ENCODE measurements around the gene ZDHHC11B.
"Not testable (repeated sequence)": the region's sequence is repeated elsewhere in the genome, so short reads cannot be mapped to it uniquely, and the experiment has no call there.

Gene ZDHHC11B, protein sequence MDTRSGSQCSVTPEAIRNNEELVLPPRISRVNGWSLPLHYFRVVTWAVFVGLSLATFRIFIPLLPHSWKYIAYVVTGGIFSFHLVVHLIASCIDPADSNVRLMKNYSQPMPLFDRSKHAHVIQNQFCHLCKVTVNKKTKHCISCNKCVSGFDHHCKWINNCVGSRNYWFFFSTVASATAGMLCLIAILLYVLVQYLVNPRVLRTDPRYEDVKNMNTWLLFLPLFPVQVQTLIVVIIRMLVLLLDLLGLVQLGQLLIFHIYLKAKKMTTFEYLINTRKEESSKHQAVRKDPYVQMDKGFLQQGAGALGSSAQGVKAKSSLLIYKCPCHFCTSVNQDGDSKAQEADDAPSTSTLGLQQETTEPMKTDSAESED

GRCh38 chr5:784428-785177 is at the start of gene ZDHHC11B:
Gene ZDHHC11B (minus strand): TSS chr5:784729. CDS start chr5:766919, 17,810 bp downstream.
- in situ Hi-C loops (cut with MboI; ENCODE audit: low sequenced_read_pairs) = not testable (repeated sequence)

DNA sequence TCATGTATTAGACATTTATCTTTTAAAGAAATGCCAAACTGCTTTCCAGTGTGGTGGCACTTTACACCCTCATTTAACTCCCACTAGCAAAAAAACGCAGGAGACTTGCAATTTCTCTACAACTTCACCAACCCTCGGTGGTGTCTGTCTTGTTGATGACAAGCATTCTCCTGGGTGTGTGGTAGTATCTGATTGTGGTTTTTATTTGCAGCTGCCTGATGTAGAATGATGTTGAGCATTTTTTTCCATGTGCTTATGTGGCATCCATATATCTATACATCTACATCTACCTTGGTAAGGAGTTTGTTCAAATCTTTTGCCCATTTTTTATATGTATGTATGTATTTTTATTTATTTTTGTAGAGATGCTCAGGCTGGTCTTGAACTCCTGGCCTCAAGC is 49.5 kb upstream of the ZDHHC11B start:
- in situ Hi-C loops (cut with MboI; ENCODE audit: low sequenced_read_pairs) = not testable (repeated sequence)

DNA sequence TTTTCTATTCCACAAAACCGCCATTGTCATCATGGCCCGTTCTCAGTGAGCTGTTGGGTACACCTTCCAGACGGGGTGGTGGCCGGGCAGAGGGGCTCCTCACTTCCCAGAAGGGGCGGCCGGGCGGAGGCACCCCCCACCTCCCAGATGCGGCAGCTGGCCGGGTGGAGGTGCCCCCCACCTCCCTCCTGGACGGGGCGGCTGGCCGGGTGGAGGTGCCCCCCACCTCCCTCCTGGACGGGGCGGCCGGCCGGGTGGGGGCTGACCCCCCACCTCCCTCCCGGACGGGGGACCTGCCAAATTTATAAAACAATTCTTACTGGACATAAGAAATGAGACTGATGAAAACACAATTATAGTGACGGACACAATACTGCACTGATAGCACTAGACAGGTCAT is 43.7 kb upstream of the ZDHHC11B start:
- in situ Hi-C loops (cut with MboI; ENCODE audit: low sequenced_read_pairs) = not testable (repeated sequence)

DNA sequence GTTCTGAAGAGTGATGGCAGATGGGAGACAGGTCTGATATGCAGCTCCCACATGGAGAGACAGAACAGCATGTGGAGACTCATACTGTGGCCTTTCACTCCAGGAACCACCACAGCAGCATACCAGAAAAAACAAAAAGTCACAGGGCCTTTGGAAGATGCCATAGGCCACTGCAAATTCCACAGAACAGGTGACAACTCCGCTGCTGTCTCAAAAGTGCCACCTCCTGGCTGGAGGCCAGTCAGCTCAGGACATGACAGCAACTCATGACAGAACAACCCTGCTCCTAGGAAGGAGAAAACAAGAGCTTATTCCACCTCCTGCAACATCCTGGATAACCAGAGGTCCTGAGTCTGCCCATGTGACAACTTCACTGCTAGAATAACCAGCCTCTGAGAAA is 41.0 kb upstream of the ZDHHC11B start:
- in situ Hi-C loops (cut with MboI; ENCODE audit: low sequenced_read_pairs) = not testable (repeated sequence)

DNA sequence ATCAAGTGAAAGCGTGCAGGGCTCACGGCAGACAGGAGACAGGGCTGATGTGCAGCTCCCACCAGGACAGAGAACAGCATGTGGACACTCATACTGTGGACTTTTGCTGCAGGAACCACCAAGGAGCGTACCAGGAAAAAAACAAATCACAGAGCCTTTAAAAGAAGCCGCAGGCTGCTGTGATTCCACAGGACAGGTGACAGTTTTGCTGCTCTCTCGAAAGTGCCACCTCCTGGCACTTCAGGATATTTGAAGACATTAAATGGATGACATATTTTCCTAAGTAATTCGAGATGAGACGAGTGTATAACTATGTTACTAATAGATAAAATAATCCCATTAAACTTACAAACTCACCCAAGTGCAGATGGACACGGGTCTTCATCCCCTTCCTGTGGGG is 37.0 kb upstream of the ZDHHC11B start:
- in situ Hi-C loops (cut with MboI; ENCODE audit: low sequenced_read_pairs) = no loop called here

GRCh38 chr5:820245-820644 is 35.7 kb upstream of the ZDHHC11B start:
- in situ Hi-C loops (cut with MboI; ENCODE audit: low sequenced_read_pairs) = no loop called here

DNA sequence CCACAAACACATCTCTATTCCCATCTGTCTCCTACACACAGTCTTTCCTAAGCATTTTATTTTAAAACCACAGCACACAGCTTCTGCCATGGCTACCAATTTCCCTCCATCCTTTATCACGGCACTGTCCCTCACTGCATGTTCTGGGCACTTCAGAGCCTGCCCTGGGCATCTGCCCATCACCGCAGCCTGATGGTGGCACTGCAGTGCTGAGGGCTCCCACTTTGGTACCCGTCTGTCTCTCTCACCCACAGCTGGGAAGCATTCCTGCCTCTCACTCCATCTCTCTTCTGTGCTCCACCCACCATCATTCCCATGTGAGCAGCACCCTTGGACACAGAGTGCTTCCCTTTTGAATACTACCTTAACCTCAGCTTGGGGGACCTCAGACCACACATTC is 34.5 kb upstream of the ZDHHC11B start:
- in situ Hi-C loops (cut with MboI; ENCODE audit: low sequenced_read_pairs) = no loop called here

GRCh38 chr5:816176-816575 is 31.6 kb upstream of the ZDHHC11B start:
- in situ Hi-C loops (cut with MboI; ENCODE audit: low sequenced_read_pairs) = no loop called here

DNA sequence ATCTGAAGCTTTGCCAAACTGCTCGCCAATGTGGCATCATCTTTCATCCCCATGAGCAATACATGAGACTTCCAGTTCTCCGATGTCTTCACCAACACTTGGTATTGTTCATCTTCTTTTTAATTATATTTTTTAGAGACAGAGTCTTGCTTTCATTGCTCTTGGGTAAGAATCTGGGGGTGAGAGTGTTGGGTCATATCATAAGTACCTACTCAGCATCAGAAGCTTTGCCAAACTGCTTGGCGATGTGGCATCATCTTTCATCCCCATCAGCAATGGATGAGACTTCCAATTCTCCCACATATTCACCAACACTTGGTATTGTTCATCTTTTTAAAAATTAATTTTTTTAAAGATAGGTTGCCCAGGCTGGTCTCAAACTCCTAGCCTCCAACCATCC is 30.9 kb upstream of the ZDHHC11B start:
- in situ Hi-C loops (cut with MboI; ENCODE audit: low sequenced_read_pairs) = no loop called here

DNA sequence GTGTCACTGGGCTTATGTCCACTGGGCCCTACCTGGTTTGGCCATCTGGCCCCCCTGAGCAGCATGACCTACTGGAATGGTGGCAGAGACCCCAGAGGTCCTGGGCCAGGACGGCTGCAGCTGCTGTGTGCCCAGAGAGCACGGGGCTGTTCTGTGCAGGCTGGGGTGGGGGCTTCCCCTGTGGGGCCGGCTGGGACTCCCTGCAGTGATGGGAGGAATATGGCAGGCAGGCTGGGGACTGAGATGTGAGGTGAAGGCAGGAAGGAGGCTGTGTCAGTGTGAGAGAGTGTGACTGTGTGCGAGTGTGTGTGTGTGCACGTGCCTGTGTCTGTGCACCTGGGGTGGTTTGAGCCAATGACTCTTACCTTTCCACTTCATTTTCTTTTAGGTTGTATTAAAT is 29.0 kb upstream of the ZDHHC11B start:
- in situ Hi-C loops (cut with MboI; ENCODE audit: low sequenced_read_pairs) = not testable (repeated sequence)

DNA sequence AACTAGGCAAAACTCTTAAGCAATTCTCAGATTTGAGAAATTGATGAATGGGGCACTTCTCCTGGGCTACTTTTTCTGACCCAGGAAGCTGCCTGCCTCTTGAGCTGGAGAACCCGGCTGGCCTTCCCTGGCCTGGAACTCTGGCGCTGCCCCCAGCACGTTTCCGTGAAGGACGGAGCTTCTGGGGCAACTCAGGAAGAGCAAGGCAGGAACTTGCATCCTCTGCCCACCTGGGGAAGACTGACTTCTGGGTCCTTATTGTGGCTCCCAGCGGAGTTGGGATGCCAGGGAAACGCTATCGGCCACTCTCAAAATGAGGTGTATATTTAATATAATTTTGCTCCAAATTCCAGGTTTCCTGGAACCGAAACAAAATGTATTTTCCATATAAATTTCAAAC is 26.9 kb upstream of the ZDHHC11B start:
- in situ Hi-C loops (cut with MboI; ENCODE audit: low sequenced_read_pairs) = not testable (repeated sequence)

GRCh38 chr5:807719-808514 is 23.4 kb upstream of the ZDHHC11B start:
- in situ Hi-C loops (cut with MboI; ENCODE audit: low sequenced_read_pairs) = not testable (repeated sequence)

DNA sequence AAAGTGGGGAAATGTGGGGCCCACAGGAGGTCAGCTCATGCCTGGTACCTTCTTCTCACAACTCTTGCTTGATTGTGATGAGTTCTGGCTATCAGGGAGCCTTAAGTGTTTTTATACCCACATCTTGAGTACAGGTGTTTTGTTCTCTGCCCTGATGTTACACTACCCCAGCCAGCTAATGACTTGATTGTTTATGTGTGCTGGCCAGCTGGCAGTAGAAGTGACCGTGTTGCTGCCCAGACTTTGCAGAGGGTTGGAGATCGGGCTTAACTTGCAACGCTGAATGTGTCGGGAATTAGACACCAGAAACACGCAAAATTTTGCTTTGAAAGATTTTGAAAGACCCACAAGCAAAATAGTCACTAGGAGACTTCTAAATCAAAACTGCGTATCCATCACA is 16.9 kb upstream of the ZDHHC11B start:
- in situ Hi-C loops (cut with MboI; ENCODE audit: low sequenced_read_pairs) = no loop called here

DNA sequence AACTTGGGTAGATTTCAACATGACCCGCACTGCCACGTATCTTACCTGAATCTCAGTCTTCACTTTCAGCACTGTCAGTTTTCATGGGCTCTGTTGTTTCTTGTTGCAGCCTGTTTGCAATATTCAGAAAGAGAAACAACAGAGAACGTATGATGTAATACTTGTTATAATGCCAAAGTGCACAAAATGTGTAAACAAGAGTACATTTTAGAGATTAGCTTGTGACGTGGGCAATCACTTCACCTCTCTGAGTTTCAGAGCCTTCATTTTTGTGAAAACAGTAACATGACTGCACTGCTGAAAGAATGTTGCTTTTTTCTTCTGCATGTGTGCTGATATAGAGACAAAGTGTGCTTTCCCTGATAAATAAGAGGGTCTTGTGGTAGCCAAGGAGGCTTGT is 16.5 kb upstream of the ZDHHC11B start:
- in situ Hi-C loops (cut with MboI; ENCODE audit: low sequenced_read_pairs) = not testable (repeated sequence)

GRCh38 chr5:798505-799138 is 14.1 kb upstream of the ZDHHC11B start:
- in situ Hi-C loops (cut with MboI; ENCODE audit: low sequenced_read_pairs) = loop anchor here (5.0 kb wide), 1 partner anchor 86 kb away; no protein-coding TSS in a partner anchor

GRCh38 chr5:797986-798385 is 13.5 kb upstream of the ZDHHC11B start:
- in situ Hi-C loops (cut with MboI; ENCODE audit: low sequenced_read_pairs) = loop anchor here (5.0 kb wide), 1 partner anchor 86 kb away; no protein-coding TSS in a partner anchor

DNA sequence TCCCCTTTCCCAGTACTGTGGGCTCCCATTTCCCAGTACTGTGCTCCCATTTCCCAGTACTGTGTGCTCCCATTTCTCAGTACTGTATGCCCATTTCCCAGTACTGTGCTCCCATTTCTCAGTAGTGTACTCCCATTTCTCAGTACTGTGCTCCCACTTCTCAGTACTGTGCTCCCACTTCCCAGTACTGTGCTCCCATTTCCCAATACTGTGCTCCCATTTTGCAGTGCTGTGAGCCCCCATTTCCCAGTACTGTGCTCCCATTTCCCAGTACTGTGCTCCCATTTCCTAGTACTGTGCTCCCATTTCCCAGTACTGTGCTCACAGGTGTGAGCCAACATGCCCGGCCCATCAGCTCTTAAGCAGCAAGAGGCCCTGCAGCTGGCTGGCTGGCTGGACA is 11.3 kb upstream of the ZDHHC11B start:
- in situ Hi-C loops (cut with MboI; ENCODE audit: low sequenced_read_pairs) = loop anchor here (5.0 kb wide), 1 partner anchor 84 kb away; no protein-coding TSS in a partner anchor

DNA sequence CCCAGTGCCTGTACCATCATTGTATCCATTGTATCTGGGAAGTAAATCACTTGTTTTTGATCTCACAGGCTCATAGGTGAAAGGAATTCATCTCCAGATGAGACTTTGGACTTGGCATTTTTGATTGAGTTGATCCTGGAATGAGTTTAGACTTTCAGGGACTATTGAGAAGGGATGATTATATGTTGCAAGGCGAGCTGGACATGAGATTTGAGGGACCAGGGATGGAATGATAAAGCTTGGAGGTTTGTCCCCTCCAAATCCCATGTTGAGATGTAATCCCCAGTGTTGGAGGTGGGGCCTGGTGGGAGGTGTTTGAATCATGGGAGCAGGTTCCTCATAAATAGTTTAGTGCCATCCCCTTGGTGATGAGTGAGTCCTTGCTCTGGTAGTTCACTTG is 10.4 kb upstream of the ZDHHC11B start:
- in situ Hi-C loops (cut with MboI; ENCODE audit: low sequenced_read_pairs) = loop anchor here (5.0 kb wide), 1 partner anchor 83 kb away; no protein-coding TSS in a partner anchor

- in situ Hi-C loops (cut with MboI; ENCODE audit: low sequenced_read_pairs) = not testable (repeated sequence)
These were observed 4.2 kb upstream of the ZDHHC11B start for GRCh38 chr5:788703-789102.

GRCh38 chr5:787857-788233 is 3.3 kb upstream of the ZDHHC11B start:
- in situ Hi-C loops (cut with MboI; ENCODE audit: low sequenced_read_pairs) = not testable (repeated sequence)
